ENCODE measurements around the gene USP25.

Gene USP25

GRCh38 chr21:15857740-15858139, 128.0 kb downstream of the USP25 start:
- Mint-ChIP-seq H3K27ac (no peak overlapping the region), H3K4me3 (no peak overlapping the region), H3K9me3 (no peaks in the 10 kb centered on the region), H3K4me1 (ENCODE audit: low read depth) (peaks cover 3% of the 10 kb centered on the region), H3K27me3 (ENCODE audit: low read depth) (no peaks in the 10 kb centered on the region), H3K36me3 (ENCODE audit: low read depth) (peaks cover 10% of the 10 kb centered on the region)

- Mint-ChIP-seq H3K4me3 (no peak overlapping the region), H3K27ac (no peak overlapping the region), H3K4me1 (ENCODE audit: low read depth) (peaks cover 3% of the 10 kb centered on the region), H3K36me3 (ENCODE audit: low read depth) (peaks cover 3% of the 10 kb centered on the region), H3K9me3 (no peaks in the 10 kb centered on the region), H3K27me3 (ENCODE audit: low read depth) (no peaks in the 10 kb centered on the region)
Observed at GRCh38 chr21:15860541-15860940, 130.8 kb downstream of the USP25 start.

- no peak overlapping the region for H3K27ac Mint-ChIP-seq
- H3K9me3 Mint-ChIP-seq, result no peaks in the 10 kb centered on the region
- H3K36me3 Mint-ChIP-seq (ENCODE audit: low read depth), result peaks cover 10% of the 10 kb centered on the region
- no peaks in the 10 kb centered on the region for H3K4me1 Mint-ChIP-seq (ENCODE audit: low read depth)
- no peak overlapping the region for H3K4me3 Mint-ChIP-seq
- no peaks in the 10 kb centered on the region for H3K27me3 Mint-ChIP-seq (ENCODE audit: low read depth)
Observed at GRCh38 chr21:15868940-15869339, 139.2 kb downstream of the USP25 start.

- Mint-ChIP-seq H3K36me3 (ENCODE audit: low read depth) (peaks cover 22% of the 10 kb centered on the region), H3K27me3 (ENCODE audit: low read depth) (no peaks in the 10 kb centered on the region), H3K4me3 (no peak overlapping the region), H3K4me1 (ENCODE audit: low read depth) (no peaks in the 10 kb centered on the region), H3K27ac (no peak overlapping the region), H3K9me3 (no peaks in the 10 kb centered on the region)
Observed at GRCh38 chr21:15870819-15871218, 141.0 kb downstream of the USP25 start.

GRCh38 chr21:15872236-15872635, 142.5 kb downstream of the USP25 start:
- Mint-ChIP-seq H3K4me3 (no peak overlapping the region), H3K36me3 (ENCODE audit: low read depth) (peaks cover 25% of the 10 kb centered on the region), H3K9me3 (no peaks in the 10 kb centered on the region), H3K27ac (no peak overlapping the region), H3K4me1 (ENCODE audit: low read depth) (no peaks in the 10 kb centered on the region), H3K27me3 (ENCODE audit: low read depth) (no peaks in the 10 kb centered on the region)

GRCh38 chr21:15874615-15875014, 144.8 kb downstream of the USP25 start:
- Mint-ChIP-seq H3K27ac (no peak overlapping the region), H3K27me3 (ENCODE audit: low read depth) (no peaks in the 10 kb centered on the region), H3K36me3 (ENCODE audit: low read depth) (peaks cover 26% of the 10 kb centered on the region), H3K9me3 (no peaks in the 10 kb centered on the region), H3K4me3 (no peak overlapping the region), H3K4me1 (ENCODE audit: low read depth) (no peaks in the 10 kb centered on the region)

- H3K4me3 Mint-ChIP-seq, result no peak overlapping the region
- H3K4me1 Mint-ChIP-seq (ENCODE audit: low read depth), result no peaks in the 10 kb centered on the region
- no peak overlapping the region for H3K27ac Mint-ChIP-seq
- no peaks in the 10 kb centered on the region for H3K9me3 Mint-ChIP-seq
- peaks cover 29% of the 10 kb centered on the region for H3K36me3 Mint-ChIP-seq (ENCODE audit: low read depth)
- H3K27me3 Mint-ChIP-seq (ENCODE audit: low read depth), result no peaks in the 10 kb centered on the region
Observed at GRCh38 chr21:15875286-15875685, 145.5 kb downstream of the USP25 start.

- no peaks in the 10 kb centered on the region for H3K9me3 Mint-ChIP-seq
- no peaks in the 10 kb centered on the region for H3K4me1 Mint-ChIP-seq (ENCODE audit: low read depth)
Observed at GRCh38 chr21:15893902-15894301, 164.1 kb downstream of the USP25 start.

GRCh38 chr21:15894596-15894995, 164.8 kb downstream of the USP25 start:
- H3K27ac Mint-ChIP-seq, result no peak overlapping the region
- H3K27me3 Mint-ChIP-seq (ENCODE audit: low read depth), result peaks cover 4% of the 10 kb centered on the region
- H3K4me1 Mint-ChIP-seq (ENCODE audit: low read depth), result no peaks in the 10 kb centered on the region
- no peaks in the 10 kb centered on the region for H3K36me3 Mint-ChIP-seq (ENCODE audit: low read depth)
- no peaks in the 10 kb centered on the region for H3K9me3 Mint-ChIP-seq
- H3K4me3 Mint-ChIP-seq, result no peak overlapping the region

More at GRCh38 chr21:15893902-15894301, 164.1 kb downstream of the USP25 start:
- no peaks in the 10 kb centered on the region for H3K27me3 Mint-ChIP-seq (ENCODE audit: low read depth)
- H3K27ac Mint-ChIP-seq, result no peak overlapping the region
- no peaks in the 10 kb centered on the region for H3K36me3 Mint-ChIP-seq (ENCODE audit: low read depth)
- H3K4me3 Mint-ChIP-seq, result no peak overlapping the region

- Mint-ChIP-seq H3K36me3 (ENCODE audit: low read depth) (no peaks in the 10 kb centered on the region), H3K4me3 (no peak overlapping the region), H3K9me3 (peaks cover 5% of the 10 kb centered on the region), H3K27me3 (ENCODE audit: low read depth) (peaks cover 4% of the 10 kb centered on the region), H3K27ac (no peak overlapping the region), H3K4me1 (ENCODE audit: low read depth) (no peaks in the 10 kb centered on the region)
Observed at GRCh38 chr21:15895142-15896106, 165.6 kb downstream of the USP25 start.

- H3K27me3 Mint-ChIP-seq (ENCODE audit: low read depth), result peaks cover 4% of the 10 kb centered on the region
- peaks cover 14% of the 10 kb centered on the region for H3K9me3 Mint-ChIP-seq
- H3K4me3 Mint-ChIP-seq, result no peak overlapping the region
- H3K27ac Mint-ChIP-seq, result no peak overlapping the region
- no peaks in the 10 kb centered on the region for H3K4me1 Mint-ChIP-seq (ENCODE audit: low read depth)
- H3K36me3 Mint-ChIP-seq (ENCODE audit: low read depth), result no peaks in the 10 kb centered on the region
Observed at GRCh38 chr21:15896501-15896900, 166.7 kb downstream of the USP25 start.

- Mint-ChIP-seq H3K4me3 (no peak overlapping the region), H3K9me3 (peaks cover 19% of the 10 kb centered on the region), H3K4me1 (ENCODE audit: low read depth) (no peaks in the 10 kb centered on the region), H3K36me3 (ENCODE audit: low read depth) (no peaks in the 10 kb centered on the region), H3K27ac (no peak overlapping the region), H3K27me3 (ENCODE audit: low read depth) (peaks cover 2% of the 10 kb centered on the region)
Observed at GRCh38 chr21:15904389-15904788, 174.6 kb downstream of the USP25 start.

- no peaks in the 10 kb centered on the region for H3K36me3 Mint-ChIP-seq (ENCODE audit: low read depth)
- H3K9me3 Mint-ChIP-seq, result no peaks in the 10 kb centered on the region
- H3K4me1 Mint-ChIP-seq (ENCODE audit: low read depth), result no peaks in the 10 kb centered on the region
- no peaks in the 10 kb centered on the region for H3K27me3 Mint-ChIP-seq (ENCODE audit: low read depth)
- no peak overlapping the region for H3K27ac Mint-ChIP-seq
- H3K4me3 Mint-ChIP-seq, result no peak overlapping the region
Observed at GRCh38 chr21:15908187-15908586, 178.4 kb downstream of the USP25 start.

GRCh38 chr21:15928196-15928595, 198.4 kb downstream of the USP25 start:
- no peaks in the 10 kb centered on the region for H3K36me3 Mint-ChIP-seq (ENCODE audit: low read depth)
- H3K27ac Mint-ChIP-seq, result no peak overlapping the region
- no peaks in the 10 kb centered on the region for H3K4me1 Mint-ChIP-seq (ENCODE audit: low read depth)
- H3K4me3 Mint-ChIP-seq, result no peak overlapping the region
- no peaks in the 10 kb centered on the region for H3K27me3 Mint-ChIP-seq (ENCODE audit: low read depth)
- no peaks in the 10 kb centered on the region for H3K9me3 Mint-ChIP-seq

- Mint-ChIP-seq H3K9me3 (no peaks in the 10 kb centered on the region), H3K27ac (no peak overlapping the region), H3K27me3 (ENCODE audit: low read depth) (no peaks in the 10 kb centered on the region), H3K4me1 (ENCODE audit: low read depth) (no peaks in the 10 kb centered on the region), H3K36me3 (ENCODE audit: low read depth) (no peaks in the 10 kb centered on the region), H3K4me3 (no peak overlapping the region)
Observed at GRCh38 chr21:15928686-15929425, 199.1 kb downstream of the USP25 start.
